NCI-H2196 treated with DMSO at 0.1 percent for 48 hours (cell line): ENCODE data around the gene UCHL5.
"Not testable (repeated sequence)": the region's sequence is repeated elsewhere in the genome, so short reads cannot be mapped to it uniquely, and the experiment has no call there.

Source experiments
- DNase-seq: peaks from one replicate; lab custom pipeline; 2025; ENCODE audit not compliant: unreplicated experiment; lab: John Stamatoyannopoulos, UW

Gene UCHL5

GRCh38 chr1:193013707-193014106 is 45.5 kb downstream of the UCHL5 start:
- no peak for DNase-seq

- DNase-seq: no peak
Measured at GRCh38 chr1:193013005-193013404, 46.2 kb downstream of the UCHL5 start.

GRCh38 chr1:193011406-193011805 is 47.8 kb downstream of the UCHL5 start:
- no peak for DNase-seq

GRCh38 chr1:193009501-193009900 is 49.7 kb downstream of the UCHL5 start:
- no peak for DNase-seq

GRCh38 chr1:193005785-193006184 is 53.4 kb downstream of the UCHL5 start:
- DNase-seq: no peak

- DNase-seq: no peak
Measured at GRCh38 chr1:192998536-192998935, 60.6 kb downstream of the UCHL5 start.

GRCh38 chr1:192994141-192994540 is 65.0 kb downstream of the UCHL5 start:
- DNase-seq: no peak

GRCh38 chr1:192993426-192994085 is 65.6 kb downstream of the UCHL5 start:
- DNase-seq: no peak

- DNase-seq: not testable (repeated sequence)
Measured at GRCh38 chr1:192986748-192987334, 72.3 kb downstream of the UCHL5 start.

- no peak for DNase-seq
Measured at GRCh38 chr1:192986110-192986747, 72.9 kb downstream of the UCHL5 start.

- DNase-seq: no peak
Measured at GRCh38 chr1:192984080-192984479, 75.1 kb downstream of the UCHL5 start.

- no peak for DNase-seq
Measured at GRCh38 chr1:192983349-192983980, 75.7 kb downstream of the UCHL5 start.

GRCh38 chr1:192980856-192981255 is 78.3 kb downstream of the UCHL5 start:
- DNase-seq: no peak

- DNase-seq: not testable (repeated sequence)
Measured at GRCh38 chr1:192980334-192980733, 78.8 kb downstream of the UCHL5 start.

GRCh38 chr1:192979542-192979941 is 79.6 kb downstream of the UCHL5 start:
- no peak for DNase-seq

- no peak for DNase-seq
Measured at GRCh38 chr1:192978195-192978710, 80.9 kb downstream of the UCHL5 start.

- no peak for DNase-seq
Measured at GRCh38 chr1:192977089-192977706, 82.0 kb downstream of the UCHL5 start.

- DNase-seq: no peak
Measured at GRCh38 chr1:192976576-192976975, 82.6 kb downstream of the UCHL5 start.

- no peak for DNase-seq
Measured at GRCh38 chr1:192974701-192975100, 84.5 kb downstream of the UCHL5 start.

GRCh38 chr1:192973988-192974387 is 85.2 kb downstream of the UCHL5 start:
- no peak for DNase-seq

- no peak for DNase-seq
Measured at GRCh38 chr1:192973202-192973601, 86.0 kb downstream of the UCHL5 start.
